Tibial nerve (tissue), 4 donors: ENCODE data around the gene HEATR1.

Source experiments
- CTCF ChIP-seq, 5 experiments: fragments of 200-600 bp in 3 of 5; fragments of 450-650 bp in 2 of 5; sonication (generic) in 3 of 5; IDR thresholded peaks; one replicate each; pipeline ENCODE4 v1.5.1; 2016 to 2019; ENCODE audit warnings: antibody characterized with exemption in 5 of 5, mild to moderate bottlenecking in 3 of 5, moderate library complexity in 2 of 5
- EP300 ChIP-seq, 2 donors: sonication (generic); formaldehyde crosslinking; IDR thresholded peaks; one replicate each; pipeline ENCODE4 v1.6.1; 2017; ENCODE audit warnings: antibody characterized with exemption in 2 of 2, mild to moderate bottlenecking in 1 of 2
- POLR2A ChIP-seq, 2 donors: fragments of 450-650 bp; IDR thresholded peaks; one replicate each; pipeline ENCODE4 v1.6.1; 2017; ENCODE audit warnings: antibody characterized with exemption in 2 of 2, mild to moderate bottlenecking in 2 of 2, moderate library complexity in 2 of 2

GRCh38 chr1:236622407-236622806, 18.1 kb upstream of the HEATR1 start:
- TF ChIP-seq CTCF (IDR thresholded peaks at IDR 0.05): no peak
- no peak for TF ChIP-seq POLR2A (IDR thresholded peaks at IDR 0.05)
- TF ChIP-seq EP300 (IDR thresholded peaks at IDR 0.05): no peak
